Skeletal muscle satellite cell (primary cell): ENCODE measurements around the gene SMG9.

Experiments
- H3K27me3 ChIP-seq: 2 replicates; pipeline ENCODE4 v1.7.0; 2013; ENCODE audit warnings: low read length; ENCODE audit not compliant: control insufficient read depth, insufficient read depth
- H3K36me3 ChIP-seq: 2 replicates; pipeline ENCODE4 v1.7.0; 2013; ENCODE audit warnings: mild to moderate bottlenecking, control low read depth, low read length; ENCODE audit not compliant: insufficient read depth
- H3K4me1 ChIP-seq: 2 replicates; pipeline ENCODE4 v1.7.0; 2013; ENCODE audit warnings: low read length; ENCODE audit not compliant: control insufficient read depth, insufficient read depth
- H3K4me2 ChIP-seq: 2 replicates; pipeline ENCODE4 v1.7.0; 2013; ENCODE audit warnings: mild to moderate bottlenecking, low read length
- H3K4me3 ChIP-seq: 2 replicates; pipeline ENCODE4 v1.7.0; 2013; ENCODE audit warnings: low read length
- H3K9ac ChIP-seq: 2 replicates; pipeline ENCODE4 v1.7.0; 2013; ENCODE audit warnings: mild to moderate bottlenecking, low read depth, low read length, moderate library complexity
- H3K9me3 ChIP-seq: replicated peaks from 2 replicates; pipeline ENCODE4 v1.7.0; 2013; ENCODE audit warnings: mild to moderate bottlenecking, control low read depth, low read length

Gene SMG9

GRCh38 chr19:43786665-43787064 lies 31.9 kb upstream of the SMG9 start:
- peaks cover 15% of the 10 kb centered on the region for H3K4me1 ChIP-seq
- H3K4me2 ChIP-seq = no peak overlapping the region
- H3K9me3 ChIP-seq = no peaks in the 10 kb centered on the region
- no peak overlapping the region for H3K9ac ChIP-seq
- H3K4me3 ChIP-seq = no peak overlapping the region
- H3K36me3 ChIP-seq = no peaks in the 10 kb centered on the region
- H3K27me3 ChIP-seq = peaks cover 8% of the 10 kb centered on the region

GRCh38 chr19:43784981-43785808 lies 30.4 kb upstream of the SMG9 start:
- Histone ChIP-seq H3K36me3 (no peaks in the 10 kb centered on the region), H3K4me2 (peak overlapping the region; percentile 72), H3K27me3 (no peaks in the 10 kb centered on the region), H3K4me1 (peaks cover 25% of the 10 kb centered on the region), H3K9ac (peak overlapping the region; percentile 17), H3K9me3 (no peaks in the 10 kb centered on the region), H3K4me3 (no peak overlapping the region)

- peak overlapping the region; percentile 17 for H3K9ac ChIP-seq
- peaks cover 27% of the 10 kb centered on the region for H3K4me1 ChIP-seq
- peak overlapping the region; percentile 72 for H3K4me2 ChIP-seq
- H3K4me3 ChIP-seq = no peak overlapping the region
- no peaks in the 10 kb centered on the region for H3K36me3 ChIP-seq
- no peaks in the 10 kb centered on the region for H3K9me3 ChIP-seq
- no peaks in the 10 kb centered on the region for H3K27me3 ChIP-seq
These were observed 29.6 kb upstream of the SMG9 start for GRCh38 chr19:43784241-43784980.

- Histone ChIP-seq H3K4me2 (no peak overlapping the region), H3K9me3 (no peaks in the 10 kb centered on the region), H3K4me3 (no peak overlapping the region), H3K36me3 (no peaks in the 10 kb centered on the region), H3K27me3 (no peaks in the 10 kb centered on the region), H3K9ac (no peak overlapping the region), H3K4me1 (peaks cover 27% of the 10 kb centered on the region)
These were observed 28.9 kb upstream of the SMG9 start for GRCh38 chr19:43783636-43784035.

- Histone ChIP-seq H3K27me3 (no peaks in the 10 kb centered on the region), H3K4me2 (no peak overlapping the region), H3K4me1 (peaks cover 30% of the 10 kb centered on the region), H3K4me3 (no peak overlapping the region), H3K9me3 (no peaks in the 10 kb centered on the region), H3K9ac (no peak overlapping the region), H3K36me3 (no peaks in the 10 kb centered on the region)
These were observed 28.0 kb upstream of the SMG9 start for GRCh38 chr19:43782689-43783231.

- H3K4me1 ChIP-seq = peaks cover 35% of the 10 kb centered on the region
- no peak overlapping the region for H3K4me2 ChIP-seq
- no peaks in the 10 kb centered on the region for H3K27me3 ChIP-seq
- H3K4me3 ChIP-seq = no peak overlapping the region
- no peaks in the 10 kb centered on the region for H3K36me3 ChIP-seq
- no peak overlapping the region for H3K9ac ChIP-seq
- H3K9me3 ChIP-seq = no peaks in the 10 kb centered on the region
These were observed 27.5 kb upstream of the SMG9 start for GRCh38 chr19:43782311-43782660.

GRCh38 chr19:43781630-43782310 lies 27.0 kb upstream of the SMG9 start:
- Histone ChIP-seq H3K9me3 (no peaks in the 10 kb centered on the region), H3K9ac (no peak overlapping the region), H3K4me1 (peaks cover 35% of the 10 kb centered on the region), H3K4me2 (no peak overlapping the region), H3K27me3 (no peaks in the 10 kb centered on the region), H3K36me3 (no peaks in the 10 kb centered on the region), H3K4me3 (no peak overlapping the region)

GRCh38 chr19:43780706-43781525 lies 26.2 kb upstream of the SMG9 start, which contains the start of gene KCNN4:
Gene KCNN4 (minus strand): TSS chr19:43780973. CDS start chr19:43780861, 112 bp downstream.
- Histone ChIP-seq H3K4me2 (peak within 1 kb of the TSS; percentile 43), H3K4me3 (peak within 1 kb of the TSS; percentile 19), H3K9me3 (no peaks in the 10 kb centered on the region), H3K27me3 (no peaks in the 10 kb centered on the region), H3K4me1 (peaks cover 35% of the 10 kb centered on the region), H3K9ac (no peak within 1 kb of the TSS), H3K36me3 (no peaks in the 10 kb centered on the region)

- H3K4me3 ChIP-seq = no peak overlapping the region
- peaks cover 36% of the 10 kb centered on the region for H3K4me1 ChIP-seq
- no peaks in the 10 kb centered on the region for H3K9me3 ChIP-seq
- H3K4me2 ChIP-seq = no peak overlapping the region
- no peaks in the 10 kb centered on the region for H3K36me3 ChIP-seq
- no peak overlapping the region for H3K9ac ChIP-seq
- H3K27me3 ChIP-seq = no peaks in the 10 kb centered on the region
These were observed 25.1 kb upstream of the SMG9 start for GRCh38 chr19:43779820-43780219.

GRCh38 chr19:43779147-43779819 lies 24.5 kb upstream of the SMG9 start:
- Histone ChIP-seq H3K9ac (no peak overlapping the region), H3K4me3 (no peak overlapping the region), H3K4me1 (peaks cover 36% of the 10 kb centered on the region), H3K4me2 (no peak overlapping the region), H3K27me3 (peaks cover 3% of the 10 kb centered on the region), H3K36me3 (no peaks in the 10 kb centered on the region), H3K9me3 (no peaks in the 10 kb centered on the region)
